ENCODE results near the gene TC2N.

DNA sequence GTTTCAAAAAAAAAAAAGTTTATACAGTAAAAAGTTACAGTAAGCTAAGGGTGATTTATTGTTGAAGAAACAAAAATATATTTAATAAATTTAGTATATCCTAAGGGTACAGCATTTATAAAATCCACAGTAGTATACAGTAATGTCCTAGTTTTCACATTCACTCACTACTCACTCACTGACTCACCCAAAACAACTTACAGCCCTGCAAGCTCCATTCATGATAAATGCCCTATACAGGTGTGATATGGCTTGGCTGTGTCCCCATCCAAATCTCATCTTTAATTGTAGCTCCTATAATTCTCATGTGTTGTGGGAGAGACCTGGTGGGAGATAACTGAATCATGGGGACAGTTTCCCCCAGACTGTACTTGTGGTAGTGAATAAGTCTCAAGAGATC, 61.7 kb downstream of the TC2N start:
- TF ChIP-seq, protein P1, sequence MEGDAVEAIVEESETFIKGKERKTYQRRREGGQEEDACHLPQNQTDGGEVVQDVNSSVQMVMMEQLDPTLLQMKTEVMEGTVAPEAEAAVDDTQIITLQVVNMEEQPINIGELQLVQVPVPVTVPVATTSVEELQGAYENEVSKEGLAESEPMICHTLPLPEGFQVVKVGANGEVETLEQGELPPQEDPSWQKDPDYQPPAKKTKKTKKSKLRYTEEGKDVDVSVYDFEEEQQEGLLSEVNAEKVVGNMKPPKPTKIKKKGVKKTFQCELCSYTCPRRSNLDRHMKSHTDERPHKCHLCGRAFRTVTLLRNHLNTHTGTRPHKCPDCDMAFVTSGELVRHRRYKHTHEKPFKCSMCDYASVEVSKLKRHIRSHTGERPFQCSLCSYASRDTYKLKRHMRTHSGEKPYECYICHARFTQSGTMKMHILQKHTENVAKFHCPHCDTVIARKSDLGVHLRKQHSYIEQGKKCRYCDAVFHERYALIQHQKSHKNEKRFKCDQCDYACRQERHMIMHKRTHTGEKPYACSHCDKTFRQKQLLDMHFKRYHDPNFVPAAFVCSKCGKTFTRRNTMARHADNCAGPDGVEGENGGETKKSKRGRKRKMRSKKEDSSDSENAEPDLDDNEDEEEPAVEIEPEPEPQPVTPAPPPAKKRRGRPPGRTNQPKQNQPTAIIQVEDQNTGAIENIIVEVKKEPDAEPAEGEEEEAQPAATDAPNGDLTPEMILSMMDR (IDR thresholded peaks at IDR 0.05; ENCODE audit: insufficient read depth, low read depth, low read length): no peak
- TF ChIP-seq EZH2 (IDR thresholded peaks at IDR 0.05; ENCODE audit: insufficient read depth, low read length): no peak

Data from astrocyte (in vitro differentiated cells and primary cell).